ENCODE results near the gene ATP6V0D1.

GRCh38 chr16:67462279-67462655 lies 18.7 kb downstream of the ATP6V0D1 start:
- TF ChIP-seq CTCF (IDR thresholded peaks at IDR 0.05) = no peak
- no peak for TF ChIP-seq POLR2AphosphoS5 (IDR thresholded peaks at IDR 0.05)
- TF ChIP-seq POLR2A (IDR thresholded peaks at IDR 0.05) = no peak

Measured in upper lobe of left lung (tissue), 4 donors.